HepG2 (cell line): ENCODE results near the gene RDH11. TPM values are rescaled to one million over a fixed set of nuclear protein-coding genes. Genes with fewer than 3 reads are reported as not detected.
A peak's percentile ranks its signal among the peaks of the same experiment; 100 is the strongest.

ENCODE experiments used
- ATAC-seq: fragments of 200-7000 bp; cut with Tn5 transposase; 3 replicates; pipeline ENCODE4 v1.9.1; 2020; ENCODE audit warnings: mild to moderate bottlenecking, moderate library complexity
- BruUV-seq: library from RNA; stranded (reverse); fragments of 400-500 nt; replicated peaks from 2 replicates; lab custom pipeline; 2021; lab: Mats Ljungman, UMichigan
- CTCF ChIA-PET: fragments of 300-600 bp; formaldehyde crosslinking; extraction: SDS; loops from one replicate; lab custom pipeline; 2021; ENCODE audit warnings: low total read pairs, inconsistent platforms, low intra/inter-chr PET ratio; lab: Yijun Ruan, JAX
- POLR2A ChIA-PET: fragments of 350-600 bp; sonication (Branson Sonifier 250); formaldehyde crosslinking; loops from one replicate; lab custom pipeline; 2020; ENCODE audit warnings: antibody characterized with exemption, inconsistent platforms; lab: Yijun Ruan, JAX
- DNase-seq: peaks from one replicate; pipeline ENCODE4 v3.0.0-alpha.2; 2015; ENCODE audit warnings: low spot score
- FAIRE-seq: peaks from 3 replicates; lab custom pipeline; 2011; peaks lifted over from hg19 to GRCh38; lab: Jason Lieb, UNC
- H2AFZ ChIP-seq: one replicate; pipeline ENCODE4 v1.6.1; 2011; ENCODE audit warnings: low read length, inconsistent platforms
- H3K27ac ChIP-seq: fragments of 300-600 bp; 3 replicates; pipeline ENCODE4 v1.8.0; 2011; ENCODE audit warnings: mixed run types, mild to moderate bottlenecking, mixed read lengths, low read length, inconsistent platforms; ENCODE audit not compliant: insufficient read depth; ENCODE audit errors: extremely low read length
- H3K27me3 ChIP-seq, 2 experiments: fragments of 200-600 bp in 1 of 2; 2 replicates in 1 of 2; 3 replicates in 1 of 2; pipeline versions ENCODE4 v1.6.0 to v1.8.0; 2011; ENCODE audit warnings: low read length in 2 of 2, mild to moderate bottlenecking in 2 of 2, moderate library complexity in 2 of 2, inconsistent platforms in 1 of 2; ENCODE audit not compliant: insufficient read depth in 2 of 2, control insufficient read depth in 1 of 2
- H3K36me3 ChIP-seq, 2 experiments: fragments of 200-600 bp in 1 of 2; replicated peaks in 1 of 2; 2 replicates in 1 of 2; 3 replicates in 1 of 2; pipeline versions ENCODE4 v1.5.1 to v1.8.0; 2011; ENCODE audit warnings: low read length in 2 of 2, inconsistent platforms in 1 of 2; ENCODE audit not compliant: insufficient read depth in 2 of 2, control insufficient read depth in 1 of 2
- H3K4me1 ChIP-seq: 2 replicates; pipeline ENCODE4 v1.5.1; 2012; ENCODE audit warnings: low read length, inconsistent platforms; ENCODE audit not compliant: insufficient read depth
- H3K4me2 ChIP-seq: 2 replicates; pipeline ENCODE4 v1.6.0; 2011; ENCODE audit warnings: low read depth, low read length, inconsistent platforms
- H3K4me3 ChIP-seq, 3 experiments: fragments of 200-600 bp in 1 of 3; sonication (generic), shearing (Covaris generic) in 1 of 3; replicated peaks in 1 of 3; 2 replicates each; pipeline ENCODE4 v1.5.1; 2011 to 2016; ENCODE audit warnings: low read length in 3 of 3, inconsistent platforms in 2 of 3, low read depth in 2 of 3, mild to moderate bottlenecking in 2 of 3, control low read depth in 1 of 3, mixed read lengths in 1 of 3; ENCODE audit not compliant: insufficient read depth in 1 of 3
- H3K79me2 ChIP-seq: one replicate; pipeline ENCODE4 v1.6.1; 2011; ENCODE audit warnings: low read length, inconsistent platforms; ENCODE audit not compliant: insufficient read depth
- H3K9ac ChIP-seq: 2 replicates; pipeline ENCODE4 v1.6.0; 2011; ENCODE audit warnings: mild to moderate bottlenecking, low read depth, low read length, inconsistent platforms; ENCODE audit not compliant: insufficient read depth
- H3K9me3 ChIP-seq: 2 replicates; pipeline ENCODE4 v1.5.1; 2012; ENCODE audit warnings: mild to moderate bottlenecking, low read length
- H4K20me1 ChIP-seq: 2 replicates; pipeline ENCODE4 v1.6.0; 2011; ENCODE audit warnings: inconsistent platforms, mild to moderate bottlenecking, low read length, moderate library complexity; ENCODE audit not compliant: insufficient read depth
- ATF3 ChIP-seq: sonication (generic); formaldehyde crosslinking; IDR thresholded peaks from 2 replicates; pipeline ENCODE4 v1.4.0; 2020; ENCODE audit warnings: missing genetic modification reagents
- ESRRA ChIP-seq: sonication (generic); formaldehyde crosslinking; IDR thresholded peaks from 2 replicates; pipeline ENCODE4 v1.5.1; 2020; ENCODE audit warnings: mild to moderate bottlenecking, low read depth, missing genetic modification reagents
- FOSL2 ChIP-seq: sonication (generic); formaldehyde crosslinking; IDR thresholded peaks from 2 replicates; pipeline ENCODE4 v1.4.0; 2020; ENCODE audit warnings: missing genetic modification reagents
- HNRNPLL ChIP-seq: fragments of 200-400 bp; formaldehyde crosslinking; IDR thresholded peaks from 2 replicates; pipeline ENCODE4 v1.6.1; 2017; ENCODE audit warnings: mild to moderate bottlenecking, low read depth, low read length; ENCODE audit not compliant: poor library complexity, severe bottlenecking
- JARID2 ChIP-seq: sonication (generic); formaldehyde crosslinking; IDR thresholded peaks from 2 replicates; pipeline ENCODE4 v1.8.1; 2023; ENCODE audit warnings: missing genetic modification reagents, inconsistent platforms; ENCODE audit not compliant: insufficient replicate concordance
- KDM4B ChIP-seq: sonication (generic); formaldehyde crosslinking; IDR thresholded peaks from 2 replicates; pipeline ENCODE4 v1.4.0; 2020; ENCODE audit warnings: missing genetic modification reagents
- LCORL ChIP-seq, 2 experiments: fragments of 450-650 bp in 1 of 2; sonication (generic) in 1 of 2; formaldehyde crosslinking in 1 of 2; IDR thresholded peaks; 2 replicates each; pipeline versions ENCODE4 v1.5.0 to v1.6.1; 2017 to 2020; ENCODE audit warnings: antibody characterized with exemption in 1 of 2, missing genetic modification reagents in 1 of 2
- MBNL3 ChIP-seq: fragments of 250-450 bp; sonication (Bioruptor Pico); conservative IDR thresholded peaks from 2 replicates; pipeline ENCODE4 v1.8.0; 2022; ENCODE audit warnings: mild to moderate bottlenecking, inconsistent platforms
- MEIS2 ChIP-seq: sonication (generic); formaldehyde crosslinking; IDR thresholded peaks from 2 replicates; pipeline ENCODE4 v1.9.0; 2021; ENCODE audit warnings: mild to moderate bottlenecking, missing genetic modification reagents
- NRL ChIP-seq: sonication (generic); formaldehyde crosslinking; IDR thresholded peaks from 2 replicates; pipeline ENCODE4 v1.5.0; 2020; ENCODE audit warnings: missing genetic modification reagents, mild to moderate bottlenecking, moderate library complexity, borderline replicate concordance
- PAWR ChIP-seq: sonication (generic); formaldehyde crosslinking; IDR thresholded peaks from 2 replicates; pipeline ENCODE4 v1.4.0; 2020; ENCODE audit warnings: missing genetic modification reagents, mild to moderate bottlenecking, borderline replicate concordance
- PAXIP1 ChIP-seq: sonication (generic); formaldehyde crosslinking; conservative IDR thresholded peaks from 2 replicates; pipeline ENCODE4 v1.4.0; 2020; ENCODE audit warnings: mild to moderate bottlenecking, missing genetic modification reagents, moderate library complexity
- POLR2AphosphoS5 ChIP-seq: IDR thresholded peaks from 2 replicates; pipeline ENCODE4 v1.6.1; 2012; ENCODE audit warnings: low read depth, low read length
- RAD21 ChIP-seq: fragments of 450-650 bp; formaldehyde crosslinking; IDR thresholded peaks from 2 replicates; pipeline ENCODE4 v1.5.0; 2020; ENCODE audit warnings: mild to moderate bottlenecking
- SNAPC2 ChIP-seq: sonication (generic); formaldehyde crosslinking; IDR thresholded peaks from 2 replicates; pipeline ENCODE4 v1.8.1; 2022; ENCODE audit warnings: mild to moderate bottlenecking, missing genetic modification reagents
- SOX5 ChIP-seq: IDR thresholded peaks from 2 replicates; pipeline ENCODE4 v1.6.1; 2016; ENCODE audit warnings: borderline replicate concordance
- ZBTB21 ChIP-seq: sonication (generic); formaldehyde crosslinking; IDR thresholded peaks from 2 replicates; pipeline ENCODE4 v1.4.0; 2020; ENCODE audit warnings: missing genetic modification reagents
- ZNF430 ChIP-seq: sonication (generic); formaldehyde crosslinking; IDR thresholded peaks from 2 replicates; pipeline ENCODE4 v1.9.0; 2021; ENCODE audit warnings: mild to moderate bottlenecking, missing genetic modification reagents
- ZNF543 ChIP-seq: sonication (generic); formaldehyde crosslinking; IDR thresholded peaks from 2 replicates; pipeline ENCODE4 v1.4.0; 2020; ENCODE audit warnings: mild to moderate bottlenecking, missing genetic modification reagents
- ZNF772 ChIP-seq: sonication (generic); formaldehyde crosslinking; IDR thresholded peaks from 2 replicates; pipeline ENCODE4 v1.5.0; 2020; ENCODE audit warnings: mild to moderate bottlenecking, missing genetic modification reagents
- ZSCAN21 ChIP-seq: sonication (generic); formaldehyde crosslinking; IDR thresholded peaks from 2 replicates; pipeline ENCODE4 v1.8.0; 2022; ENCODE audit warnings: mild to moderate bottlenecking, missing genetic modification reagents, moderate library complexity, borderline replicate concordance
- WGBS: methylation state at CpG from one replicate; pipeline ENCODE4 v1.1.6; 2017; ENCODE audit warnings: low lambda C conversion rate; 5-methylcytosine and 5-hydroxymethylcytosine counted together
- in situ Hi-C: cut with HindIII; loops from 2 replicates; pipeline ENCODE4 v1.10.0; 2017; ENCODE audit warnings: low pct_unique_long_range_greater_than_20kb; ENCODE audit not compliant: extremely low pct_ligation_motif_present
- intact Hi-C: fragments of 100-400 bp; cut with micrococcal nuclease; formaldehyde crosslinking; loops from one replicate; pipeline ENCODE4 v1.10.0; 2022; ENCODE audit not compliant: unreplicated experiment
- polyA plus RNA-seq, 8 experiments: library from polyadenylated mRNA; depleted of rRNA in 3 of 8; stranded (reverse) in 7 of 8; unstranded in 1 of 8; fragments of >200 nt; fragmentation: Illumina TruSeq in 4 of 8; extraction: Trizol in 4 of 8; gene quantifications; 2 replicates each; pipeline versions ENCODE4 v1.2.1 to v1.2.3, GENCODE V29; 2011 to 2016; ENCODE audit warnings: low read depth in 4 of 8, missing spikeins in 1 of 8, mixed read lengths in 1 of 8; ENCODE audit not compliant: insufficient read depth in 1 of 8
- total RNA-seq, 5 experiments: library from RNA; depleted of rRNA; stranded (reverse); fragments of >200 nt; fragmentation: Illumina TruSeq; extraction: Trizol; gene quantifications; 2 replicates each; pipeline ENCODE4 v1.2.3, GENCODE V29; 2016; ENCODE audit warnings: low read depth in 1 of 5

The RDH11 gene
- total and polyA plus RNA-seq, 2 of the 13 experiments (the other 11 are each of a cell fraction or from before 2014, with no cell fraction given), result 106 to 131 TPM

- BruUV-seq, result TSS peak; percentile 74
- H3K4me3 ChIP-seq, result peak overlapping the region; percentile 22 to 69 (median 54); a peak in 5 of 6 replicates
- no peaks in the 10 kb centered on the region for H4K20me1 ChIP-seq
- no peaks in the 10 kb centered on the region for H3K79me2 ChIP-seq
- POLR2A ChIA-PET, result interaction anchor here (1.1 to 3.2 kb wide), 11 partner anchors 10 to 129 kb away, joined by 3 to 20 read pairs (median 4); partner anchors contain the start of genes PIGH, RDH11, VTI1B and ZFYVE26
- in situ Hi-C loops, result no loop called here
- peak overlapping the region; percentile 62 for H3K9ac ChIP-seq
- peak overlapping the region; percentile 55 for H3K27ac ChIP-seq
- no peaks in the 10 kb centered on the region for H3K27me3 ChIP-seq
- H3K4me2 ChIP-seq, result peak overlapping the region; percentile 86
- no peaks in the 10 kb centered on the region for H3K9me3 ChIP-seq
- no peaks in the 10 kb centered on the region for H3K36me3 ChIP-seq
- peak; percentile 28 for DNase-seq
- FAIRE-seq, result peak; percentile 70
- intact Hi-C loops, result no loop called here
- H3K4me1 ChIP-seq, result peaks cover 36% of the 10 kb centered on the region
- CTCF ChIA-PET, result no interaction called here
- 16% methylated on average over 15 of the region's 21 CpGs for WGBS
- peak overlapping the region; percentile 95 for H2AFZ ChIP-seq
- ATAC-seq, result peak; percentile 95
- TF ChIP-seq MEIS2 (peak; percentile 37; the same call in 1 of the 2 replicates), ZNF543 (CRISPR knock-in tag) (peak; percentile 81), HNRNPLL (peak; percentile 68), ZBTB21 (CRISPR knock-in tag) (no peak), LCORL (IDR thresholded peaks at IDR 0.05) (no peak), LCORL (CRISPR knock-in tag; IDR thresholded peaks at IDR 0.05) (peak; percentile 88), ESRRA (no peak), SOX5 (CRISPR knock-in tag) (peak; percentile 22; the same call in 1 of the 2 replicates), PAXIP1 (CRISPR knock-in tag) (peak; percentile 69), ZSCAN21 (CRISPR knock-in tag) (peak; percentile 41; the same call in 1 of the 2 replicates), NRL (CRISPR knock-in tag) (peak; percentile 87; the same call in 1 of the 2 replicates), KDM4B (CRISPR knock-in tag) (0 out of 2 replicates have a peak, but pooled peaks have one; percentile 36), RAD21 (CRISPR knock-in tag) (0 out of 2 replicates have a peak, but pooled peaks have one; percentile 3), ZNF430 (0 out of 2 replicates have a peak, but pooled peaks have one; percentile 65), PAWR (CRISPR knock-in tag) (no peak), SNAPC2 (CRISPR knock-in tag) (no peak), ZNF772 (CRISPR knock-in tag) (peak; percentile 71), POLR2AphosphoS5 (peak; percentile 39; the same call in 1 of the 2 replicates), MBNL3 (CRISPR knock-in tag) (no peak), ATF3 (CRISPR knock-in tag) (peak; percentile 96), JARID2 (CRISPR knock-in tag) (no peak), FOSL2 (CRISPR knock-in tag) (peak; percentile 52)
These were observed 33.7 kb upstream of the RDH11 start for GRCh38 chr14:67729072-67729885.
